ENCODE results near the gene NDUFC2.
"Not testable (repeated sequence)": the region's sequence is repeated elsewhere in the genome, so short reads cannot be mapped to it uniquely, and the experiment has no call there.

NDUFC2 gene

GRCh38 chr11:78079232-78080083 lies at the start of gene NDUFC2:
Gene NDUFC2 (minus strand): TSS chr11:78079862. CDS start chr11:78079744, 118 bp downstream.
- peak; percentile 59 for DNase-seq (ENCODE audit: low read depth, low spot score)

GRCh38 chr11:78127403-78127802 lies 47.7 kb upstream of the NDUFC2 start:
- DNase-seq (ENCODE audit: low read depth, low spot score): no peak

- DNase-seq (ENCODE audit: low read depth, low spot score): no peak
Measured at GRCh38 chr11:78112582-78113275, 33.1 kb upstream of the NDUFC2 start.

- no peak for DNase-seq (ENCODE audit: low read depth, low spot score)
Measured at GRCh38 chr11:78111298-78111697, 31.6 kb upstream of the NDUFC2 start.

- DNase-seq (ENCODE audit: low read depth, low spot score): no peak
Measured at GRCh38 chr11:78110830-78111229, 31.2 kb upstream of the NDUFC2 start.

- no peak for DNase-seq (ENCODE audit: low read depth, low spot score)
Measured at GRCh38 chr11:78110351-78110750, 30.7 kb upstream of the NDUFC2 start.

GRCh38 chr11:78109081-78110015 lies 29.7 kb upstream of the NDUFC2 start:
- DNase-seq (ENCODE audit: low read depth, low spot score): no peak

GRCh38 chr11:78100676-78101472 lies 21.2 kb upstream of the NDUFC2 start:
- no peak for DNase-seq (ENCODE audit: low read depth, low spot score)

- no peak for DNase-seq (ENCODE audit: low read depth, low spot score)
Measured at GRCh38 chr11:78100261-78100660, 20.6 kb upstream of the NDUFC2 start.

- DNase-seq (ENCODE audit: low read depth, low spot score): no peak
Measured at GRCh38 chr11:78099666-78100065, 20.0 kb upstream of the NDUFC2 start.

GRCh38 chr11:78097666-78098385 lies 18.2 kb upstream of the NDUFC2 start:
- no peak for DNase-seq (ENCODE audit: low read depth, low spot score)

- no peak for DNase-seq (ENCODE audit: low read depth, low spot score)
Measured at GRCh38 chr11:78094250-78094649, 14.6 kb upstream of the NDUFC2 start.

- not testable (repeated sequence) for DNase-seq (ENCODE audit: low read depth, low spot score)
Measured at GRCh38 chr11:78086521-78087074, 6.9 kb upstream of the NDUFC2 start.

- DNase-seq (ENCODE audit: low read depth, low spot score): no peak
Measured at GRCh38 chr11:78085972-78086371, 6.3 kb upstream of the NDUFC2 start.

GRCh38 chr11:78084506-78084905 lies 4.8 kb upstream of the NDUFC2 start:
- DNase-seq (ENCODE audit: low read depth, low spot score): not testable (repeated sequence)

- DNase-seq (ENCODE audit: low read depth, low spot score): no peak
Measured at GRCh38 chr11:78083021-78083420, 3.4 kb upstream of the NDUFC2 start.

- DNase-seq (ENCODE audit: low read depth, low spot score): no peak
Measured at GRCh38 chr11:78082146-78082545, 2.5 kb upstream of the NDUFC2 start.

GRCh38 chr11:78081583-78081982 lies 1.9 kb upstream of the NDUFC2 start:
- DNase-seq (ENCODE audit: low read depth, low spot score): no peak

GRCh38 chr11:78080818-78081495 lies 1.3 kb upstream of the NDUFC2 start:
- DNase-seq (ENCODE audit: low read depth, low spot score): no peak
